NCI-H774 (cell line): ENCODE results near the gene CMPK1.
A peak's percentile ranks its signal among the peaks of the same experiment; 100 is the strongest.
"Not testable (repeated sequence)": the region's sequence is repeated elsewhere in the genome, so short reads cannot be mapped to it uniquely, and the experiment has no call there.

Experiments
- DNase-seq: peaks from one replicate; lab custom pipeline; 2025; lab: John Stamatoyannopoulos, UW

CMPK1 gene

GRCh38 chr1:47338249-47339077 lies 4.9 kb downstream of the CMPK1 start:
- DNase-seq: no peak

GRCh38 chr1:47340227-47340626 lies 6.6 kb downstream of the CMPK1 start:
- DNase-seq: no peak

GRCh38 chr1:47346979-47347378 lies 13.4 kb downstream of the CMPK1 start:
- not testable (repeated sequence) for DNase-seq

GRCh38 chr1:47347735-47348134 lies 14.1 kb downstream of the CMPK1 start:
- no peak for DNase-seq

GRCh38 chr1:47348246-47348645 lies 14.7 kb downstream of the CMPK1 start:
- DNase-seq: no peak

GRCh38 chr1:47351305-47351704 lies 17.7 kb downstream of the CMPK1 start:
- no peak for DNase-seq

- no peak for DNase-seq
Observed at GRCh38 chr1:47361380-47361779, 27.8 kb downstream of the CMPK1 start.

- DNase-seq: no peak
Observed at GRCh38 chr1:47362828-47363227, 29.2 kb downstream of the CMPK1 start.

GRCh38 chr1:47367651-47368050 lies 34.1 kb downstream of the CMPK1 start:
- DNase-seq: no peak

GRCh38 chr1:47371016-47371517 lies 37.5 kb downstream of the CMPK1 start:
- DNase-seq: no peak

GRCh38 chr1:47374501-47374900 lies 40.9 kb downstream of the CMPK1 start:
- DNase-seq: no peak

- DNase-seq: no peak
Observed at GRCh38 chr1:47378147-47378546, 44.6 kb downstream of the CMPK1 start.

GRCh38 chr1:47380699-47381098 lies 47.1 kb downstream of the CMPK1 start:
- DNase-seq: no peak

- DNase-seq: no peak
Observed at GRCh38 chr1:47382399-47382983, 48.9 kb downstream of the CMPK1 start.

GRCh38 chr1:47384083-47384482 lies 50.5 kb downstream of the CMPK1 start:
- DNase-seq: no peak

- no peak for DNase-seq
Observed at GRCh38 chr1:47385020-47385419, 51.4 kb downstream of the CMPK1 start.

- no peak for DNase-seq
Observed at GRCh38 chr1:47386268-47386667, 52.7 kb downstream of the CMPK1 start.

- DNase-seq: no peak
Observed at GRCh38 chr1:47388030-47388890, 54.7 kb downstream of the CMPK1 start.

- peak; percentile 62 for DNase-seq
Observed at GRCh38 chr1:47388891-47389238, 55.3 kb downstream of the CMPK1 start.

- DNase-seq: no peak
Observed at GRCh38 chr1:47389731-47390130, 56.1 kb downstream of the CMPK1 start.

- DNase-seq: no peak
Observed at GRCh38 chr1:47390843-47391242, 57.3 kb downstream of the CMPK1 start.

GRCh38 chr1:47393141-47393540 lies 59.6 kb downstream of the CMPK1 start:
- no peak for DNase-seq

- no peak for DNase-seq
Observed at GRCh38 chr1:47395433-47395832, 61.8 kb downstream of the CMPK1 start.
